T-helper 2 cell (primary cell): ENCODE data around the gene APP.

Source experiments
- DNase-seq, 5 experiments: peaks; one replicate each; pipeline versions ENCODE4 v3.0.0 to v3.0.0-alpha.2; 2012 to 2022
- total RNA-seq, 2 donors: gene quantifications; one replicate each; lab custom pipeline; 2026; lab: John Stamatoyannopoulos, UW

Gene APP
- 52.4 to 56.4 reads per million in 2 donors for total RNA-seq

DNA sequence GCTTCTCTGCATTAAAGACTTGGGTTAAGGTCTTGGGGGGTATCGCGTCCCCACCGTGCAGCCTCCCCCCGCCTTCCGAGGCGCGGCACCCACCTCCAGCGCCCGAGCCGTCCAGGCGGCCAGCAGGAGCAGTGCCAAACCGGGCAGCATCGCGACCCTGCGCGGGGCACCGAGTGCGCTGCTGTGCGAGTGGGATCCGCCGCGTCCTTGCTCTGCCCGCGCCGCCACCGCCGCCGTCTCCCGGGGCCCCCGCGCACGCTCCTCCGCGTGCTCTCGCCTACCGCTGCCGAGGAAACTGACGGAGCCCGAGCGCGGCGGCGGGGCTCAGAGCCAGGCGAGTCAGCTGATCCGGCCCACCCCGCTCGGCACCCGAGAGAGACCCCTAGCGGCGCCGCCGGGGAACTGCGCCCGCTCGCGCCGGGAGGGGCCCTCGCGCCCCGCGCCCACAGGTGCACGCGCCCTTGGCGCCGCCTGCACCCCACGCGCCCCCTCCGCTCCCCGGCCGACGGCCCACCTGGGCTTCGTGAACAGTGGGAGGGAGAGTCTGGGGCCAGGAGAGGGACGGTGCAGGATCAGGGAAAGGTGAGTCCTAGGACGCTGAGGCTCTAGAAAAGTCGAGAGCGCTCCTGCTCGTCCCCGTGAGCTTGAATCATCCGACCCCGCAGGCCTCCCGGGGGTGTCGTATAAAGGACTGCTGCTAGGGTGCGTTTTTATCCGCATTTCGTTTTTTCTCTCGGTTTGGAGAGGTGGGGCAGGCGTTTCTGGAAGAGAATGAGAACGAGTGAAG is at the start of gene APP:
Gene APP, minus strand, starts transcription at position 300 of the 787 bp plus-strand sequence. Its CDS starts 150 bp downstream, at position 150.
- DNase-seq = peak; percentile 62 to 89 (median 85)

DNA sequence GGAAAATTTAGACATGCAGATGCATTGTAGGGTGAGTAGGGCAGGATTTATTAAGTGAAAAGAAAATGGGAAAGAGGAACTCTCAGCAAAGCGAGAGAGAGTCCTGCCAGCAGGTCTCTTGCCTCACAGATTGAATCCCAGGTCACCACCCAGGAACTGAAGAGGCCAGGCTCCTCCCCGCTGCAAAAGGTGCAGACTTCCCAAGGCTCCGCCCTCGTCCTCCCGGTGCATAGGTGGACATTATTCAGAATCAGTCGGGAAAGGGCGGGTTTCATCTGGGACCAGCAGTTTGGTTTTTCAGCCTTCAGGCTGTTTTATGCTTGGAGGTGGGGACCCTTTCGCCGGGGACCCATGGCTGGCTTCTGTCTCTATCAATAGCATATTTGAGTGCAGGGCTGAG is 41.6 kb upstream of the APP start:
- DNase-seq = no peak

DNA sequence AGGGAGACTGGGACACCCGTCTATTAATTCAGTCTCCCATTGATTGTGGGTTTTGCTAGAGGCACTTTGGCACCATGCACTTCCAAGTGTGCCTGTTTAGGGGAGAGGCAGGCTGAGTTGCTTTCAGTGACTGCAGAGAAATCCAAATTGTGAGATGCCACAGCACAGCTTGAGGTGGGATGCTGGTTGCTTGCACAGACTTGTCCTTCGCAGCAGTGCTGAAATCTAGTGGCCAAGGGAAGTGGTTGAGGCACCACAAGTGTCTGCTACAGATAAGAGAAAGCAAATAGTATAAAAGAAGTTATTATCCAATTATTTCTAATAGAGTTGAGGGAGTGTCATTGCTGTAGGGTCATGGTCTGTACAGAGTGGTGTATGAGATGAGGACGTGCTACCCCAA is 40.0 kb upstream of the APP start:
- DNase-seq = peak in 1 of 5 experiments; percentile 1

DNA sequence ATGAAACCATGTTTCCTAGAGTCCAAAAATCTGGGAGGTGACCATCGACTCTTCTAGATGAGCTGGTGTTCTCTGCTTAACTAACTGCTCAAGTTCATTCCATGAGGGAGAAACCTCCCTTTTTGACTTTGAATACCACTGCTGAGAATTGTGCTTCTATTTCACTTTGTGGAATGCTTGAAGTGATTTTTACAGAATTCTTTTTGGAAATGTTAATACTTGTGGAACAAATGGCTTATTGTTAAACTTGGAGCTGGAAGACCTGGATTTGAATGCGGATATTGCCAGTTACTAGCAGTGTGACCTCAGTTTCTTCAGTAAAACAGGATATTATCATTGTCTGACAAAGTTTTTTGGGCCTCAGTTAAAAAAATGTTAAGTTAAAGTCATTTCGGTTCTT is 36.5 kb upstream of the APP start:
- DNase-seq = no peak

DNA sequence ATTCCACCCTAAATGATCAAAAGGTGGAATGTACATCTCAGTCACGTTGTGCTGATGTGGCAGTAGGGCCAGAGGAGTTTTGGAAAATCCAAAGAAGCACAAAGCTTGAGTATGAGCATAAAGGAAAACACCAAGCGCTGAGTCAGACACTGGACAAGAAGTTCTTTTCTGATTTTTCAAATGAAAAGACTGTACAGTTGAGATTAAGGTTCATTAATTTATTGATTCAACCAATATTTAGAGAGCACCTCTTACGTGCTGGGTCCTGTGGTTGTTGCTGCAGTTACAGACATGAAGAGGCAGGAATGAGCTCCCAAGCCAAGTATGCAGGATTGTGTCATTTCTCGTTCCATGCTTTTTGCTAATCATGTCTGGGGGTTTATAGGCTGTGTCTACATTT is 28.9 kb upstream of the APP start:
- no peak for DNase-seq

DNA sequence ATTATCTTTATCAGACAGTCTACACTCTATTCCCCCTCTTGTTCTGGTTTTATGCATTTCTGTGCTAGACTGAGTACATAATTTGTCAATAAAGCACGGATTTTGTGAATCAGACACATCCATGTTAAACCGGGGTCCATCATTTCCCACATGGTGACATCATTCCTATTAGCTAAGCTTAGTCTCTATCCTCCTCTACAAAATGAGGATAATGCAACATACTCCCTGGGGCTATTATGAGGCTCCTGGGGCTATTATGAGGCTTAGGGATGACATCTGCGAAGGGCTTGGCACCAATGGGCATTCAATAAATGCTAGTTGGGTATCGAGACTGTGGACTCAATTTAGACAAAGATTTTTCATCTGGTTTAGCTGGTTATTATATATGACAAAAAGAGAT is 25.1 kb upstream of the APP start:
- DNase-seq = no peak

DNA sequence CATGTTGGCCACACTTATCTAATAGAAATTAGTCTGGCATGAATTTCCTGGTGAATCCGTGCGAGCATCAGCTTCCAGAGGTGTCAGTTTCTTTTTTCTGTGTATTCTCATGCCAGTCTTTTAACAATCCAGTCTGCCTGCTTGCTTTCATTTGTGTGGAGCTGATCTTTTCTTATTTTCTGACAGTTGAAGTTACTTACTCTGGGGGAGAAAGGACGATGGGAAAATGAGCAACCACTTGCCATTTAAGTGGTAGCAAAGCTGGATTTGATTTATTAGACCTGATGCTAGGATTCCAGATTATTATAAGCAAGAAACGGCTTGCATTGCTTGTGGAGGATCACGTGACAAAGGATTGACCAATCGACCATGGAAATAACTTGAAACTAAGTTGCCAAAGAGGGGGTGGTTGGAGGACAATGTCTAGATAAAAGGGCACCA is 24.3 kb upstream of the APP start:
- no peak for DNase-seq

DNA sequence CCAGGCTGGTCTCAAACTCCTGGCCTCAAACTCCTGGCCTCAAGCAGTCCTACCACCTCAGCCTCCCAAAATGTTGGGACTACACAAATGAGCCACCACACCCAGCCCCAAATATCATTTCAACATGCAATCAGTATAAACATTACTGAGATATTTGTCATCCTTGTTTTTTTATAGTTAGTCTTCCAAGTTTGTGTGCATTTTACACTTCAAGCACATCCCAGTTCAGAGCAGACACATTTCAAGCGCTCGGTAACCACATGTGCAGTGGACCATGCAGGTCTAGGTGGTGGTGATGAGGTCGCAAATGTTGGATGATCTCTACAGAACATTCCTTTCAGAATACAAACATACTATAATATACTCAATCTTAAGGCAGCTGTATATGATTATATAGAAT is 23.8 kb upstream of the APP start:
- DNase-seq = no peak

DNA sequence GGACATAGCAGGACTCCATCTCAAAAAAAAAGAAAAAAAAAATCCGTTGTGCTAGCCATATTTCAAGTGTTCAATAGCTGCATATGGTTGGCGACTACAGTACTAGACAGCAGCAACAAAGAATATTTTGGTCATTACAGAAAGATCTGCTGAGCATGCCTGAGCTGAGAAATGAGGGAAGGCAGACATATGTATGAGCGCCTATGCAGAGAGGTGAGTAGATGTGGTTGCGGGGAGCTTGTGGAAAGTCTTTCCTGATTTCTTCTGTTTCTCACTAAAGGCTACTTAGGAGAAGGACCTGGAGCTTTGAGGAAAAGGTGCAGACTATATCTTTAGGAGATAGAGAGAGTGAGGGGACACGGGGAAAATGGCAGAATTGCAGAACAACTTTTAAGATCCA is 21.0 kb upstream of the APP start:
- no peak for DNase-seq

DNA sequence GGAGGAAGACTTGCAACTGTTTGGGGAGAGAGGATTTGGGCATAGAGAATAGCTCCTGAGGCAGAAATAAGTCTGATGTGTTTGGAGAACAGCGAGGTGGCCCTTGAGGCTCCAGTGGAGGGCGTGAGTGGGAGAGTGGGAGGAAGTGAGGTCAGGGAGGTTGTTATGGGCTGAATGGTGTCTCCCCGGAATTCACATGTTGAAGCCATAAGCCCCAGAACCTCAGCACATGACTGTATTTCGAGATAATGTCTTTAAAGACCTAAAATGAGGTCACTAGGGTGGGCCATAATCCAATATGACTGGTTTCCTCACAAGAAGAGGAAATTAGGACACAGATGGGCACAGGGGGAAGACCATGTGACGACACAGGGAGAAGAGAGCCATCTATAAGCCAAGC is 17.9 kb upstream of the APP start:
- no peak for DNase-seq

DNA sequence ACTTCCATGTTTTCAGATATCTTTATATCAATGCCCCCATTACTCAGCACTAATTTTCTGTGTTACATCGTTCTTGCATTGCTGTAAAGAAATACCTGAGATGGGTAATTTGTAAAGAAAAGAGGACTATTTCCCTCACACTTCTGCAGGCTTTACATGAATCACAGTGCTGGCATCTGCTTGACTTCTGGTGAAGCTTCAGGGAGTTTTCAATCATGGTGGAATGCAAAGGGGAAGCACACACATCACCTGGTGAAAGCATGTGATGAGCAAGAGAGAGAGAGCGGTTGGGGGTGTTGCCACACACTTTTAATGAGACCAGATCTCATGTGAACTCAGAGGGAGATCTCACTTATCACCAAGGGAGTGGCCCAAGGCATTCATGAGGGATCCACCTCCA is 14.9 kb upstream of the APP start:
- DNase-seq = no peak

DNA sequence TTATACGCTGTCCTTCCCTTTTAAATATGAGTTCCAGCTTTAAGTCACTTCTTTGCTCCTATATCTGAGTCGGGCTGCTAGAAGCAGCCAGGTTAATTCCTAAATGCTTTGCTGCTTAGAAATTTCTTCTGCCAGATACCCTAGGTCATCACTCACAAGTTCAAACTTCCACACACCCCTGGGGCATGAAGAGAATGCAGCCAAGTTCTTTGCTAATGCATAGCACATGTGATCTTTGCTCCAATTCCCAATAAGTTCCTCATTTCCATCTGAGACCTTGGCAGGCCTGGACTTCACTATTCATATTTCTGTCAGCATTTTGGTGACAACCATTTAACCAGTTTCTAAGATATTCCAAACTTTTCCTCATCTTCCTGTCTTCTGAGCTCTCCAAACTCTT is 14.5 kb upstream of the APP start:
- no peak for DNase-seq

DNA sequence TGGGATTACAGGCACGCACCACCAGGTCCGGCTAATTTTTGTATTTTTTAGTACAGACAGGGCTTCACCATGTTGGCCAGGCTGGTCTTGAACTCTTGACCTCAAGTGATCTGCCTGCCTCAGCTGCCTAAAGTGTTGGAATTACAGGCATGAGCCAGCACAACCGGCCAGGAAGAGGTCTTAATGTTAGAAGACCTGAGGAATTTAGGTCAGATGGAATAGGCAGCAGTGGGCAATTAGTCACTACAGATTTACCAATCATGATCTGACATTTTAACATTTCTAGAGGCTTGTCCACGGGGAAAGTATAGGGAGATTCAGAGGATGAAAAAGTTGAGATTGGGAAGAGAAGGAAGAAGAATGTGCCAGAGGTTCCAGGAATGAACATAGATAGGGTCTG is 8.9 kb upstream of the APP start:
- DNase-seq = no peak

DNA sequence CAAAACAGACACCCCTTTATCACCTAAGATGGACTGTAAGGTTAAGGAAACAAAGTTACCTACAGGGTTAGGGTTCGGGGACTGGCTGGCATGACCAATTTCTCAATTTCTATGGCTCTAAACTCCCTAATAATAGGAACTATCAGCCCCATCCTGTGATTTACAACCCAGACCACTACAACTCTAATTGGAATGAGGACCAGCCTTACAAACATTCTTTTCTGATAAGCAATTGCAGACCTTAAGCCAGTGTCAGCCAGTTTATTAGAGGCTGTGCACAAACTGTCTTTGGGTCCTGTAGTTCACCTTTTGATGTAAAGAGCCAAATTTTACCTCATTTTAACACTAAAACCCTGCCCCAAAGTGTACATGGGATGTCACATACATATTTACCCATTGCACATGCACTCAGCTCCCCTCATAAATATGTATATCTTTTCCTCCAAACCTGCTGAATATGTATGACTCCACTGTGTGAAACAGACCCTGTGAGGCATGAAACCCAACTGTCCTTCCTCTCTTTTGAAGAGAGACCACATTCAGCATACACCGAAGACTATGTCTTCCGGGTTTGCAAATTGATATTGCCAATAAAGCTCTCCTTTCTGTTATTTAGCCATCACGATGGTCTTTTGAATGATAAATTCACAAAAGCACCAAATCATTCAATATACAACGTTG is 7.3 kb upstream of the APP start:
- no peak for DNase-seq

DNA sequence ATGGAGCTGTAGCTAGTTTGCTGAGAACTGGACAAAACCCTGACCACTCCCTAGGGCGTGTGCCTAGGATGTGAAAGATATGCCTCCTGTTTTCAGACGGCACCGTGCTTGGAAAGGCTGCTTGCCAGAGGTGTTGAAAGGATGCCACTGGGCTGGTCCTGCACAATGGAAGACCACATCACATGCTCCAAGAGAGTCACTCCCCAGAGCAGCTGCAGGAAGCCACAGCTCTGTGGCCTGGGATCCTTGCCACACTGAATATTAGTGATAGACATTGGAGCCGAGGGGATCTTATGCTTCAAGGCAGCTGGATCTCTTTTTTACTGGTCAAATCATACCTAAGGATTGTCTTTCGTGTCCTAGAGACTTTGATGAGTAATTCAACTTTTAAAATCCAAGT is 6.6 kb upstream of the APP start:
- no peak for DNase-seq

DNA sequence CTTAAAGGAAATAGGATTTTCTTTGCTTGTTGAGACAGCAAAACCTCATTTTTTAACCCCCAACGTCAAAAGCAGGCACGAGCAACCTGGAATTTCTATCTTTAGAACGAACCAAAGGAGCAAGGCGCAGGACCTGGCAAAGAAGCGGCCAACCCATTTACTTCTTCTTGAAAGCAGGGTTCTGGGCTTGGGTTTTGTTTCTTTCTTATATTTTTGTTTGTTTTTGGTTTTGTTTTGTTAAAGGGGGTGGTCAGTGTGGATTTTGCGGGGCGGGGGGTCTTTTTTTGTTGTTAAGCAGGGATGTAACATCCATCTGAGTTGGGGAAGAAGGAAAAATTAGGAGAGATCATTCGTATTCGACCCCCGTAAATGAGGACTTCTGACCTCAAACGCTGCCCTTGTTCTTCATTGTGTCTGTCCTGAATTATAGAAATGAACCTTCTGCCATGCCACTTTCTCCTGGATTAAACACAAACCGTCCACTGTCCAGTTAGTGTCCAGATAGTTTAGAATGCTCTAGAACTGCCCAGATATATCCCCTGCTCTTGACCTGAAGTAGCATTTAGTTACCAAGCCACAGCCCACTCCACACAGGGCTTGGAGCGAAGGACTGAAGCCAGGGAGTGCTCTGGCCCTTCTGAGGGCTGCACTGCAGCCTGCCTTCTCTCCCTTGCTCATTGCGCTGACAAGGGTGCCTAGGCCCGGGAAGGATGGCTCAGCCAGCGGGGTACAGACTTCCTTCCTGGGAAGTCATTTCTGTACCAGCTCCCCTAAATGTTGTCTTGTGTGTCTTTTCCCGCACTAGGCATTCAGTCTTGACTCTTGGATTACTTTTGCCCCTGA is 909 bp upstream of the APP start:
- no peak for DNase-seq

DNA sequence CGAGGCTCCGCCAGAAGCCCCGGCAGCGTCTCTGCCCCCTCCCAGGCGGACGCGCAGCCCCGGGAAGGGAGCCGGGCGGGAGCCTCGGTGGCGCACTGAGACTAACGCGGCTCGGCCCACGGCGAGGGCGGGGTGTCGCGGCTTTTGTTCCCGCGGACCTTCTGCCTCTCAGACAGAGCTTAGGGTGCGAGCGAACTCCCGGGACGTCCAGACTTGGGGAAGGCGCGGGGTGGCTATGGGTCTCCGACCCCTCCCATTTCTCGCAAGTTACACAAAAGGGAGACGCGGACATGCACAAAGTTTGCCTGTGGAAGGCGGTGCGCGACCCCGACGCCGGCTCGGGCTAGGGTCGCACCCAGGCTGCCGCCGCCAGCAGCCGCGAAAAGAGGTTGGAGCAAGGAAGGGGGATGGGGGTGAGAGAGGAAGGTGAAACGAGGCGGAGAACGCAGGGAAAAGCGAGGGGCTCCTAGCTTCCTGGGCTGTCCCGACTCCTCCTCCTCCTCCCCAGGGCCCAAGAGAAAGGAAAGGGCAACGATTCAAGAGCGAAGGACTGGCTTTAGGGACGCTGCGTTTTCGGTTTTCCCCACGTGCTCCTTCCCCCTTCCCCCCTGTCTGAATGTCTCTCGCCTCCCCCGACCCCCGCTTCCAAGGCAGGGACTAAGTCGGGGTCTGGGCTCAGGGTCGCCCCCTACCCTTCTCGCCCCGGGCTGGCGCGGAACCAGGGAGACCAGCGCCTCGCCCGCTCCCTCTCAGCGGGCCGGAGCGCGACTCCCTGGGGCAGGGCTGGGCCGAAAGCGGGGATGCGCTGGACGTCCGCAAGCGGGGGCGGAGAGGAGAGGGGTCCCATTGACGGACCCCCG is 729 bp downstream of the APP start:
- DNase-seq = peak in 3 of 5 experiments; percentile 23 to 65 (median 29)

DNA sequence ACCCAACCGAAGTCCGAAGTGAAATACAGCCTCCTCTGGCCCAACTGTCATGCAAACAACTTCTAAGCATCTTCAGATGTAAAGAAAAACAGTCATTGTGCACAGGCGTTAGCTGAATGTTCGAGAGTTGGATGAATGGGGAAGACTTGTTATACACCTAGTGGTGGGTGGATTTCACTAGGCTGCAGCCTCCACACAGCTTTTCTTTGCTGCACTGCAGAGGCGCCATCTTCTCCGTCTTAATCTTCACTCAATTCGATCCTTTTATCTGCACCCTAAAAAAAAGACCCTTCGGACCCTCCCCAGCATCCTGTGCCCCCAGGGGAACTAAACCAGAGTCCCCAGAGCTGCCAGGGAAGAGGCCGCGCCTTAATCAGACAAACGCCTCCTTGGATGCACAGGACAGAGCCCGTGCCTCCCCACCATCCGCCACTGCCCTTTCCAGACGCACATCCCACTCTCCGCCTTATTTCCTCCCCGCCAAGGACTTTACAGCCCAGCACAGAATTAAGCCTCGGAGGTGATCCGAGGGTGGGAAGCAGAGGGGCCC is 1.4 kb downstream of the APP start:
- DNase-seq = peak in 3 of 5 experiments; percentile 6 to 88 (median 12)

DNA sequence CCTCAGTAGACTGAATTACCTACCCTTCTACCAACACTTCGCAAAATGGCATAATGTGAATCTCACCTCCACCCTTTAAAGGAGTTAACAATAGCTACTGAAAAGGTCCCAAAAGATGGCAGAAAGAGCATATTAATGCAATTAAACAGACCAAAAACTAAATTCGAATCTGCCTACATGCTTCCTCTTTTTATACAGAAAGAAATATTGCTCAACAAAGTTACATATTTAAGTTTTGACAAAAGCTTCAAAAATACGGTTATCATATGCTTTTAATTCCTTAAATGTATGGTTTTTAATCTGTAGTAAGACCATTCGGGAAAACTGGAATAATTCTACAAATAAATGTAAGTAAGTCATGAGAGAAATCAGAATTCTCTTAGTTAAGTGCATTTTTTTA is 2.2 kb downstream of the APP start:
- DNase-seq = no peak

DNA sequence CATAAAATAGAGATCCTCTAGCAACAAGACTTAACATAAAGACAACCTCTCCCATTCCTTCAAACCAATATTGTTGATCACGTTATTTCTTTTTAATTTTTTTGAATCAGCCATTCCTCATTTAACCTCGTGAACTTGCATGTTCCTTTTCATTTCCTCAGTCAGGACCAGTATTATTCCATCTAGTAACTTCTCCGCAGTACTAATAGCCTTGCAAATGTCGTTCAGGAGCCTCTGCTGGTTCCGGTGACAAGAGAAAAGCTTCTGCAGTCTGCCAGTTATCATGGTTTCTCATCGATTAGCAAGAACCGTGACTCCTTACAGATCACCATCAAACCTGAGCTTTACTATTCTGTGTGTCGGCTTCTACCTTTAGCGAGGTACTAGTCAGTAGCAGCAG is 3.0 kb downstream of the APP start:
- no peak for DNase-seq

DNA sequence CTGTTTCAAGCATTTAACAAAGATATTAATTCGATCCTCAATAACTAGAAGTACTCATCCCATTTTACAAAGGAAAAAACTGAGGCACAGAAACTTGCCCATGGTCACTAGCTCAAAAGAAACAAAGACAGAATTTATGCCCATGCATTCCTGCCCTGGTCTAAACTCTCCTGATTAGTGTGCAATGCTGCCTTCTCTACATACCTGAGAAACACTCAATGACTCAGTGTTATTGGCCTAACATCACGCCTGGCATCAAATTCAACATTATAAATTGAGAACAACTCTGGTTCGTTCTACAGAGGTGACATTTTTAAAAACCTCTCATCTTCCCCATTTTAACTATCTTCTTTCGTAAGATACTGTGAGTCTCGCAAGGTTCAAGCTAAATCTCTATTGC is 5.2 kb downstream of the APP start:
- no peak for DNase-seq

DNA sequence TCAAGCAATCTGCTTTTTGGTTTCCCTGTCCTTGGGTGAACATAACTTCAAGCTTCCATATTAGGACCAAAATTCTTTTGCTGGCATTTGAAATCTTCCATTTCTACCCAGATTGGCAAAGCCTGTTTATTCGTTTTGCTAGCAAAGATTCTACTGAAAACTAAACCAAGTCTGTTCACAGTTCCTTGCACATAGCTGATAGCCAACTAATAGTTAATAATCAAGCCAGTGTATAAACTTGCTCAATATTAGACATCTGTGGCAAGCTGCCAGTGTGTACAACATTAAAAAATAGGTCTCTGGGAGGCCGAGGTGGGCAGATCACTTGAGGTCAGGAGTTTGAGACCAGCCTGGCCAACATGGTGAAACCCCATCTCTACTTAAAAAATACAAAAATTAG is 6.3 kb downstream of the APP start:
- DNase-seq = no peak
